Liver (tissue), 9 donors: ENCODE measurements around the gene MEGF11. TPM values are rescaled to one million over a fixed set of nuclear protein-coding genes. Genes with fewer than 3 reads are reported as not detected.

Experiments used
- DNase-seq: peaks from one replicate; pipeline ENCODE4 v3.0.0-alpha.2; 2017; ENCODE audit warnings: low spot score
- H3K27ac ChIP-seq, 2 donors: one replicate each; pipeline ENCODE4 v1.7.0; 2013; ENCODE audit warnings: inconsistent platforms in 2 of 2, low read length in 2 of 2, control low read depth in 1 of 2, low read depth in 1 of 2, mild to moderate bottlenecking in 1 of 2
- H3K27me3 ChIP-seq, 4 donors: one replicate each; pipeline versions ENCODE4 v1.6.1 to v1.7.0; 2013; ENCODE audit warnings: low read length in 3 of 4, inconsistent platforms in 1 of 4, mild to moderate bottlenecking in 1 of 4, moderate library complexity in 1 of 4; ENCODE audit not compliant: control insufficient read depth in 4 of 4, insufficient read depth in 4 of 4
- H3K36me3 ChIP-seq, 4 donors: one replicate each; pipeline versions ENCODE4 v1.6.1 to v1.7.0; 2013; ENCODE audit warnings: low read length in 3 of 4, mild to moderate bottlenecking in 3 of 4, low read depth in 1 of 4, moderate library complexity in 1 of 4; ENCODE audit not compliant: control insufficient read depth in 4 of 4, insufficient read depth in 3 of 4
- H3K4me1 ChIP-seq, 4 donors: one replicate each; pipeline versions ENCODE4 v1.6.1 to v1.7.0; 2013; ENCODE audit warnings: low read length in 3 of 4, mild to moderate bottlenecking in 3 of 4, moderate library complexity in 1 of 4; ENCODE audit not compliant: control insufficient read depth in 4 of 4, insufficient read depth in 4 of 4
- H3K4me3 ChIP-seq, 3 donors: one replicate each; pipeline versions ENCODE4 v1.6.1 to v1.7.0; 2013; ENCODE audit warnings: low read length in 3 of 3, control low read depth in 1 of 3, low read depth in 1 of 3, mild to moderate bottlenecking in 1 of 3
- H3K9ac ChIP-seq, 2 donors: one replicate each; pipeline ENCODE4 v1.7.0; 2013; ENCODE audit warnings: low read length in 2 of 2, mild to moderate bottlenecking in 2 of 2, moderate library complexity in 2 of 2, control low read depth in 1 of 2, low read depth in 1 of 2
- H3K9me3 ChIP-seq, 4 donors: one replicate each; pipeline versions ENCODE4 v1.6.1 to v1.7.0; 2013; ENCODE audit warnings: low read length in 3 of 4; ENCODE audit not compliant: control insufficient read depth in 4 of 4
- EGR1 ChIP-seq, 2 donors: IDR thresholded peaks; 2 replicates each; pipeline ENCODE4 v1.6.1; 2016 to 2018; ENCODE audit warnings: antibody characterized with exemption in 2 of 2, low read depth in 2 of 2
- FOXA2 ChIP-seq: IDR thresholded peaks from 2 replicates; pipeline ENCODE4 v1.6.1; 2016; ENCODE audit warnings: antibody characterized with exemption
- HNF4A ChIP-seq, 2 donors: conservative IDR thresholded peaks; 2 replicates each; pipeline ENCODE4 v1.6.1; 2016; ENCODE audit warnings: antibody characterized with exemption in 2 of 2, mild to moderate bottlenecking in 2 of 2
- HNF4G ChIP-seq: IDR thresholded peaks from 2 replicates; pipeline ENCODE4 v1.6.1; 2016; ENCODE audit warnings: antibody characterized with exemption
- JUND ChIP-seq, 2 donors: IDR thresholded peaks; 2 replicates each; pipeline ENCODE4 v1.6.1; 2016; ENCODE audit warnings: antibody characterized with exemption in 2 of 2
- MAX ChIP-seq: IDR thresholded peaks from 2 replicates; pipeline ENCODE4 v1.6.1; 2016; ENCODE audit warnings: antibody characterized with exemption
- RAD21 ChIP-seq, 2 donors: IDR thresholded peaks; 2 replicates each; pipeline ENCODE4 v1.6.1; 2016; ENCODE audit warnings: antibody characterized with exemption in 2 of 2, mild to moderate bottlenecking in 2 of 2
- RXRA ChIP-seq, 2 donors: IDR thresholded peaks; 2 replicates each; pipeline ENCODE4 v1.6.1; 2017 to 2018; ENCODE audit warnings: antibody characterized with exemption in 2 of 2, mild to moderate bottlenecking in 1 of 2
- SP1 ChIP-seq: IDR thresholded peaks from 2 replicates; pipeline ENCODE4 v1.6.1; 2018; ENCODE audit warnings: antibody characterized with exemption, mild to moderate bottlenecking
- YY1 ChIP-seq: IDR thresholded peaks from 2 replicates; pipeline ENCODE4 v1.6.1; 2016; ENCODE audit warnings: antibody characterized with exemption, mild to moderate bottlenecking
- WGBS: extraction: QIAGEN DNeasy Blood & Tissue Kit; methylation state at CpG from one replicate; pipeline ENCODE4 v1.1.7; 2013; 5-methylcytosine and 5-hydroxymethylcytosine counted together
- polyA plus RNA-seq, 2 donors: library from polyadenylated mRNA; stranded (reverse) in 1 of 2; unstranded in 1 of 2; fragments of 200-250 nt in 1 of 2; fragments of >200 nt in 1 of 2; fragmentation: Nextera tagmentation in 1 of 2; extraction: Ambion mirVana in 1 of 2; gene quantifications; one replicate each; pipeline versions ENCODE4 v1.2.1 to v1.2.3, GENCODE V29; 2013 to 2015
- total RNA-seq, 2 donors: library from RNA; depleted of rRNA; stranded (reverse); fragments of >200 nt; gene quantifications; one replicate each; pipeline ENCODE4 v1.2.3, GENCODE V29; 2014
- TF ChIP-seq, protein P1 (sequence below): IDR thresholded peaks from 2 replicates; pipeline ENCODE4 v1.6.1; 2016; ENCODE audit warnings: antibody characterized with exemption
- TF ChIP-seq, protein P2 (sequence below): IDR thresholded peaks from 2 replicates; pipeline ENCODE4 v1.6.1; 2016; ENCODE audit warnings: antibody characterized with exemption
- donor health status: healthy.
- donor health status: healthy.
- donor health status: healthy.
- donor health status: healthy.
- donor health status: healthy.

MEGF11 gene
- total and polyA plus RNA-seq, 4 donors, result under 0.01 to 0.51 (median 0.03) TPM; not detected in 1

- 92% methylated on average over 8 of the region's 8 CpGs for WGBS
- H3K27me3 ChIP-seq, result no peaks in the 10 kb centered on the region
- H3K4me1 ChIP-seq, result no peaks in the 10 kb centered on the region
- no peak overlapping the region for H3K27ac ChIP-seq
- DNase-seq, result no peak
- H3K9me3 ChIP-seq, result no peaks in the 10 kb centered on the region
- H3K36me3 ChIP-seq, result peaks cover 0 to 7% (median 0%) of the 10 kb centered on the region in 4 donors
- H3K9ac ChIP-seq, result no peak overlapping the region
- no peak overlapping the region for H3K4me3 ChIP-seq
- TF ChIP-seq EGR1 (IDR thresholded peaks at IDR 0.05; ENCODE audit: low read depth in 2 of 2) (no peak), MAX (no peak), HNF4A (conservative IDR thresholded peaks at IDR 0.05) (no peak), RXRA (IDR thresholded peaks at IDR 0.05) (no peak), SP1 (no peak)
- TF ChIP-seq, protein P1, sequence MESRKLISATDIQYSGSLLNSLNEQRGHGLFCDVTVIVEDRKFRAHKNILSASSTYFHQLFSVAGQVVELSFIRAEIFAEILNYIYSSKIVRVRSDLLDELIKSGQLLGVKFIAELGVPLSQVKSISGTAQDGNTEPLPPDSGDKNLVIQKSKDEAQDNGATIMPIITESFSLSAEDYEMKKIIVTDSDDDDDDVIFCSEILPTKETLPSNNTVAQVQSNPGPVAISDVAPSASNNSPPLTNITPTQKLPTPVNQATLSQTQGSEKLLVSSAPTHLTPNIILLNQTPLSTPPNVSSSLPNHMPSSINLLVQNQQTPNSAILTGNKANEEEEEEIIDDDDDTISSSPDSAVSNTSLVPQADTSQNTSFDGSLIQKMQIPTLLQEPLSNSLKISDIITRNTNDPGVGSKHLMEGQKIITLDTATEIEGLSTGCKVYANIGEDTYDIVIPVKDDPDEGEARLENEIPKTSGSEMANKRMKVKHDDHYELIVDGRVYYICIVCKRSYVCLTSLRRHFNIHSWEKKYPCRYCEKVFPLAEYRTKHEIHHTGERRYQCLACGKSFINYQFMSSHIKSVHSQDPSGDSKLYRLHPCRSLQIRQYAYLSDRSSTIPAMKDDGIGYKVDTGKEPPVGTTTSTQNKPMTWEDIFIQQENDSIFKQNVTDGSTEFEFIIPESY, result no peak
Measured at GRCh38 chr15:65914981-65915925, 338.3 kb downstream of the MEGF11 start.

- no peak for TF ChIP-seq HNF4G
- no peak for TF ChIP-seq EGR1 (IDR thresholded peaks at IDR 0.05; ENCODE audit: low read depth in 2 of 2)
- TF ChIP-seq RAD21 (IDR thresholded peaks at IDR 0.05), result no peak
- TF ChIP-seq, protein P1, result no peak
- TF ChIP-seq YY1, result no peak
- no peak for TF ChIP-seq RXRA (IDR thresholded peaks at IDR 0.05)
- no peak for TF ChIP-seq JUND (IDR thresholded peaks at IDR 0.05)
- TF ChIP-seq, protein P2, sequence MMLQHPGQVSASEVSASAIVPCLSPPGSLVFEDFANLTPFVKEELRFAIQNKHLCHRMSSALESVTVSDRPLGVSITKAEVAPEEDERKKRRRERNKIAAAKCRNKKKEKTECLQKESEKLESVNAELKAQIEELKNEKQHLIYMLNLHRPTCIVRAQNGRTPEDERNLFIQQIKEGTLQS, result no peak
- TF ChIP-seq FOXA2, result no peak
- H3K36me3 ChIP-seq, result peaks cover 0 to 12% (median 0%) of the 10 kb centered on the region in 4 donors
- no peak overlapping the region for H3K9ac ChIP-seq
- no peak for DNase-seq
- H3K4me3 ChIP-seq, result no peak overlapping the region
- no peaks in the 10 kb centered on the region for H3K9me3 ChIP-seq
- H3K27ac ChIP-seq, result no peak overlapping the region
- no peaks in the 10 kb centered on the region for H3K4me1 ChIP-seq
- 89% methylated on average over 4 of the region's 4 CpGs for WGBS
- no peaks in the 10 kb centered on the region for H3K27me3 ChIP-seq
Measured at GRCh38 chr15:65914386-65914785, 339.2 kb downstream of the MEGF11 start.
